A673 (cell line): ENCODE results near the gene TBX5. TPM values are rescaled to one million over a fixed set of nuclear protein-coding genes. Genes with fewer than 3 reads are reported as not detected.

Source experiments
- BruUV-seq: library from RNA; stranded (reverse); fragments of 400-500 nt; replicated peaks from 2 replicates; lab custom pipeline; 2021; lab: Mats Ljungman, UMichigan
- CTCF ChIA-PET: fragments of 300-600 bp; sonication (Branson Sonifier 250); formaldehyde crosslinking; loops from one replicate; lab custom pipeline; 2022; ENCODE audit warnings: antibody characterized with exemption; lab: Charles Lee
- POLR2A ChIA-PET: fragments of 300-600 bp; sonication (Branson Sonifier 250); formaldehyde crosslinking; loops from one replicate; lab custom pipeline; 2022; ENCODE audit warnings: antibody characterized with exemption; ENCODE audit not compliant: low non-redundant PET; lab: Charles Lee
- DNase-seq: peaks from one replicate; pipeline ENCODE4 v3.0.0-alpha.2; 2015; ENCODE audit warnings: low spot score
- H3K27ac ChIP-seq: fragments of 200-600 bp; sonication (generic); 2 replicates; pipeline ENCODE4 v1.5.1; 2016; ENCODE audit warnings: mixed run types, low read depth, mild to moderate bottlenecking, mixed read lengths, antibody characterized with exemption, low read length; ENCODE audit not compliant: poor library complexity, severe bottlenecking
- H3K27me3 ChIP-seq: fragments of 200-600 bp; sonication (generic); replicated peaks from 2 replicates; pipeline ENCODE4 v1.6.1; 2017; ENCODE audit warnings: mixed run types, low read depth, mild to moderate bottlenecking, mixed read lengths, antibody characterized with exemption, low read length; ENCODE audit not compliant: insufficient read depth, poor library complexity
- H3K36me3 ChIP-seq: fragments of 200-600 bp; sonication (generic); 2 replicates; pipeline ENCODE4 v1.6.1; 2016; ENCODE audit warnings: mixed run types, mild to moderate bottlenecking, mixed read lengths, antibody characterized with exemption, low read length; ENCODE audit not compliant: insufficient read depth, poor library complexity, severe bottlenecking
- H3K4me1 ChIP-seq: fragments of 200-600 bp; sonication (generic); 2 replicates; pipeline ENCODE4 v1.6.1; 2017; ENCODE audit warnings: mixed run types, mild to moderate bottlenecking, mixed read lengths, antibody characterized with exemption, low read length; ENCODE audit not compliant: insufficient read depth, poor library complexity, severe bottlenecking
- H3K4me3 ChIP-seq: fragments of 200-600 bp; sonication (generic); 2 replicates; pipeline ENCODE4 v1.5.1; 2016; ENCODE audit warnings: low read depth, mixed run types, mild to moderate bottlenecking, mixed read lengths, low read length; ENCODE audit not compliant: poor library complexity, severe bottlenecking
- H3K9me3 ChIP-seq: fragments of 200-600 bp; sonication (generic); 2 replicates; pipeline ENCODE4 v1.6.1; 2016; ENCODE audit warnings: mixed run types, low read depth, mild to moderate bottlenecking, mixed read lengths, antibody characterized with exemption, low read length; ENCODE audit not compliant: poor library complexity, severe bottlenecking
- EZH2 ChIP-seq: fragments of 200-600 bp; sonication (generic); IDR thresholded peaks from 2 replicates; pipeline ENCODE4 v1.6.1; 2017; ENCODE audit warnings: borderline replicate concordance, low read depth, mild to moderate bottlenecking, mixed read lengths, antibody characterized with exemption, low read length; ENCODE audit not compliant: poor library complexity, severe bottlenecking
- intact Hi-C: fragments of 100-400 bp; cut with micrococcal nuclease; formaldehyde crosslinking; loops from one replicate; pipeline ENCODE4 v1.10.0; 2022; ENCODE audit not compliant: unreplicated experiment
- total RNA-seq: library from RNA; stranded (reverse); gene quantifications from 2 replicates; pipeline ENCODE4 v1.2.3, GENCODE V29; 2021
- TF ChIP-seq, protein P1 (sequence below): fragments of 300-800, 200-600 bp; sonication (generic); conservative IDR thresholded peaks from 2 replicates; pipeline ENCODE4 v1.5.1; 2017; ENCODE audit warnings: low read depth, mild to moderate bottlenecking, antibody characterized with exemption, low read length, moderate library complexity, mixed read lengths

Gene TBX5
- total RNA-seq, 1 experiment from 2014 or later, result 2.1 TPM

DNA sequence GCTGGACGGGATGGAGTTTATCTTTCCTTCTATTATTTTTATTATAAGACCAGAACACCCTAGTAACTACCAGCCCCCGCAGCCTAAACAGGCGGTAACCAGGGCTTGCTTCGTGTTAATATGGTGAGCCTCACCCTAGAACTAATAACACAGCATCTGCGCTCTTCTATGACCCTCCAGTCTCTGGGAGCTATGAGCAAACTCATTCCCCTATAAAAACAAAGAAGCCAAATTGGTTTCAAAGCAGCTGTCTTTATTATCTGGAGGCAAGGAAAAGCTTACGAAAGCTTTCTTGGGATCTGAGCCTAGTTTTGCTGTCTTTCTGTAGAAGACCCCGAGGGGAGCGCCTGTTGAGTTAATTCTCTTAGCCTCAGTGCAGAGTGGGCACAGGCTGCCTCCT is 85.0 kb downstream of the TBX5 start:
- TF ChIP-seq EZH2, result no peak
- TF ChIP-seq, protein P1, sequence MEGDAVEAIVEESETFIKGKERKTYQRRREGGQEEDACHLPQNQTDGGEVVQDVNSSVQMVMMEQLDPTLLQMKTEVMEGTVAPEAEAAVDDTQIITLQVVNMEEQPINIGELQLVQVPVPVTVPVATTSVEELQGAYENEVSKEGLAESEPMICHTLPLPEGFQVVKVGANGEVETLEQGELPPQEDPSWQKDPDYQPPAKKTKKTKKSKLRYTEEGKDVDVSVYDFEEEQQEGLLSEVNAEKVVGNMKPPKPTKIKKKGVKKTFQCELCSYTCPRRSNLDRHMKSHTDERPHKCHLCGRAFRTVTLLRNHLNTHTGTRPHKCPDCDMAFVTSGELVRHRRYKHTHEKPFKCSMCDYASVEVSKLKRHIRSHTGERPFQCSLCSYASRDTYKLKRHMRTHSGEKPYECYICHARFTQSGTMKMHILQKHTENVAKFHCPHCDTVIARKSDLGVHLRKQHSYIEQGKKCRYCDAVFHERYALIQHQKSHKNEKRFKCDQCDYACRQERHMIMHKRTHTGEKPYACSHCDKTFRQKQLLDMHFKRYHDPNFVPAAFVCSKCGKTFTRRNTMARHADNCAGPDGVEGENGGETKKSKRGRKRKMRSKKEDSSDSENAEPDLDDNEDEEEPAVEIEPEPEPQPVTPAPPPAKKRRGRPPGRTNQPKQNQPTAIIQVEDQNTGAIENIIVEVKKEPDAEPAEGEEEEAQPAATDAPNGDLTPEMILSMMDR, result no peak
- CTCF ChIA-PET, result no interaction called here
- Histone ChIP-seq H3K4me1 (no peaks in the 10 kb centered on the region), H3K36me3 (no peaks in the 10 kb centered on the region), H3K4me3 (no peak overlapping the region), H3K27me3 (no peaks in the 10 kb centered on the region), H3K9me3 (no peaks in the 10 kb centered on the region), H3K27ac (no peak overlapping the region)
- intact Hi-C loops, result no loop called here
- POLR2A ChIA-PET, result no interaction called here
- no TSS peak for BruUV-seq
- DNase-seq, result no peak

DNA sequence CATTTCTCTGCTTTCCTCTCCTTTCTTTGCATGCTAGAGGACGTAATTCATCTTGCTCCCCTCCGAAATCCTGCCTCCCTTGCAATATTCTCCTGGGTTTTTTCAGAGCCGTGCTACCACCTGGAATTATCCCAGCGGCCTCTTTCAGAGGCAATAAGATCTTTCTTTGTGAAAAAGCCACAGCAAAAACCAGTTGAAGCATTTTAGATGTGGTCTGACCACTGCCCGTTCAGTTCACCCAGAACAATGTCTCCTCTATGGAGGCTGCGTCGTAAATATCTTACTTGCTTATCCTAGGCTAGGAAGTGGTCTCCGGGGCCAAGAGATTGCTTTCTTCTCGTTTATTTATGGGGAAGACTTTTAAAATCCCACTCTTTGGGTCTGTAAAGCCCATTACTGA is 85.8 kb downstream of the TBX5 start:
- ChIA-PET POLR2A (no interaction called here), CTCF (no interaction called here)
- TF ChIP-seq, protein P1, result no peak
- TF ChIP-seq EZH2, result no peak
- no peaks in the 10 kb centered on the region for H3K27me3 ChIP-seq
- H3K9me3 ChIP-seq, result no peaks in the 10 kb centered on the region
- DNase-seq, result no peak
- no peaks in the 10 kb centered on the region for H3K36me3 ChIP-seq
- no peak overlapping the region for H3K4me3 ChIP-seq
- no TSS peak for BruUV-seq
- intact Hi-C loops, result no loop called here
- H3K4me1 ChIP-seq, result no peaks in the 10 kb centered on the region
- H3K27ac ChIP-seq, result no peak overlapping the region

DNA sequence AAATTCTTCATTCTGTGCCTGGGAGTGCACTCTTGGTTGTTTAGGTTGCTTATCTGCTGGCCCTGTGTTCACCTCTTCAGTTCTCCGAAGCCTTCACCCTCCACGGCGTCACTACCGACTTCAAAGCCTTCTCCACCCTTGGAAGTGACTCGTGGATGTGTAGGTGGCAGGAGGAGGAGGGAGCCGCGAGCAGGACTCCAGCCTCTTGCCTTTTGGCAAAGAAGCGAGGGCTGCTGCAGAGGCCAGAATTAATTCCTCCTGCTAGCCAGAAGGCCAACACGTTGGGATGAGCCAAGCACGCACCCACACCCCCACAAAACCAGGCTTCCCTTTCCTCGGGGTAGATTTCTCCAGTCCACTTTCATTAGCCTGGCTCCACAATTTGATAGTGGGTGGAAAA is 86.5 kb downstream of the TBX5 start:
- H3K9me3 ChIP-seq, result no peaks in the 10 kb centered on the region
- H3K27ac ChIP-seq, result no peak overlapping the region
- H3K27me3 ChIP-seq, result no peaks in the 10 kb centered on the region
- no peaks in the 10 kb centered on the region for H3K36me3 ChIP-seq
- CTCF ChIA-PET, result no interaction called here
- no peaks in the 10 kb centered on the region for H3K4me1 ChIP-seq
- intact Hi-C loops, result no loop called here
- POLR2A ChIA-PET, result no interaction called here
- no peak for TF ChIP-seq EZH2
- TF ChIP-seq, protein P1, result no peak
- no peak for DNase-seq
- no TSS peak for BruUV-seq
- no peak overlapping the region for H3K4me3 ChIP-seq
